ENCODE data around the gene ERICH3.

Gene ERICH3, protein sequence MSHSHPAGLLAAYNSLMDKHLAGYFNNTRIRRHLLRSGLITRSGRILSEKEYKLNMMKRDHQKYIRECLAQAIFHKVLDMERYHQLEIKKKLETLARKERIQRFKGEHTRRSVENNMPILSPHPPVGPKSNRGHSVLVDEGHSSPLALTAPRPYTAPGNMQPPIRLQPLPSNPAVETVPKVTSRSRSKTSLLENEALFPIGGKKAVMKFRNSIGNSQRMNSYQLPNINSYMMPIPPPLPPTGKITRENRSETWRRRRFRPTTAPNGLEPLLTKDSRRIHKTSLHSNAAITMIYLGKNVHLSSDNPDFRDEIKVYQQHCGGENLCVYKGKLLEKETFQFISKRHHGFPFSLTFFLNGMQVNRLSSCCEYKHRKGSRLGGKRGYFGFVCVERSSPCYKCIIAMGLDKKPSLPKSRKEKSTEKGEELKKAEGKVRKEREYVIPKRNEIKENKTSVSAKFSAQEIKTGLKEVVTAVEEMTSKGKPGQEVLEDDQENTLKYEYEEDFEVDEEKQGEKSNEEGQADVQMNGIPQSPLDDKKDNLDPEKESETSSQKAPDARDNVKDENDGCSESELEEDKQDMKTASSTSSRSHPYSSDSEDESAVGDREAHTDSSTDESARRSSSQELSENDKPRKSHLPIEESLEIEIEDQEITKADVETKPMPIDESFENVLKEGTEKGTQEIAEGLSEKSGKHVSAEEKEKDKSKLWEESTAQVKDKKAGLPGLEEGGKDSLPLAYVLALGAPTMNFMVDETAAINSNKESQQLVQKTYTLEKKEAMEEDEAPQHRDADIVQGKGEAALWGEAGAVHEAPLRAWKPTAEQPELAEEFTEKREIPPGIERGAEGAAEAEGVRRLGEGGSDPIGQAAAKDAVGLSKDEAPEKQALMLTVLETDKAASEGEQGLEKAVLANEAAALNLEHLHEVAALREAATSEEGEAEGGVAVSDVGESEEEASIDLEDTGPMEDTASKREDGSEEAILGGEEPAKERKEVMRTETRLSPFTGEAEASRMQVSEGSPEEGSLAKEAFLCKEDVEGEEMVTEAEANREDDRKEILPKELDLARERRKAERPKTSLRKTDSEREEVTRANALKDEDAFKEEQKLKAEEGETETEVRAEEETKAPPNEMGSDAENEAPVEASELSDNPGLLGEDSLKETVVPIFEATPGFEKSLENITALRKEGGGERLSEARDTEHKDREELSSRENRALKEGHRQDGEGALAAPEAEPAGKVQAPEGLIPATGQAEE (N-terminal part only)

DNA sequence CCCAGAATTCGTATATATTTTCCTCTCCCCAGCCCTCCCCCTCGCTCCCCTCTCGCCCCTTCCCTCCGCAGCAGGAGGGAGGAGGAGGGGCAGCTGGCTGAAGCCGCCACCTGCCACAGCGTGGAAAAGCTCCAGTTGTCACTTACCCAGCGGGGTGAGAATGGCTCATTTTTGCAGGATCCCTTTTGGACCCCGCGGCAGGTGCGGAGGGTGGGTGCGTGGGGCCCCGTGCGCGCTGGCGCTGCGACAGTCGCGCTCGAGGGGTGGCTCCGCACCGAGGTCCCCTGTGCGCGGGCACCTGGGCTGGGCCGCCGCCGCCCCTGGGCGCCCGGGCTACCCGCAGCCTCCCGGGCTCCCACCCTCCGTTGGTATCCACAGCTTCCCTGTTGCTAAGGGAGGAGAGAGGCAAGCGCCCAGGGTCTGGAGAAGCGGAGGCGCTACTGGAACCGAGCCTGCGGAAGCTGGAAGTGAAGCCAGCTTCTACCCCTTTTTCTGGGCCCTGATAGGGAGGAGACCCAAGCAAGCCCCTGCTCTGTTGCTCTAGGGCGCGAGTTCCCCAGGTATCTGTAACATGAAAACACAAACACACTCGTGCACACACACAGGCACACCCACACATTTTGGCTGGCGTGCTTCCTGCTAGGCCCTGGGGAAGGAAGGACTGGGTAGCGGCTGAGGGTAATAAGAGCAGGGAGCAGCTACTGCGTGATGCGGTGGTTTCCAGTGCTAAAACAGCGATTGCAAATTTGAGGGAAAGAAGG lies at the start of gene ERICH3:
Gene ERICH3, minus strand, starts transcription at position 442 of the 761 bp plus-strand sequence. Its CDS starts 273 bp downstream, at position 169.
- DNase-seq (ENCODE audit: low read depth) = no peak

DNA sequence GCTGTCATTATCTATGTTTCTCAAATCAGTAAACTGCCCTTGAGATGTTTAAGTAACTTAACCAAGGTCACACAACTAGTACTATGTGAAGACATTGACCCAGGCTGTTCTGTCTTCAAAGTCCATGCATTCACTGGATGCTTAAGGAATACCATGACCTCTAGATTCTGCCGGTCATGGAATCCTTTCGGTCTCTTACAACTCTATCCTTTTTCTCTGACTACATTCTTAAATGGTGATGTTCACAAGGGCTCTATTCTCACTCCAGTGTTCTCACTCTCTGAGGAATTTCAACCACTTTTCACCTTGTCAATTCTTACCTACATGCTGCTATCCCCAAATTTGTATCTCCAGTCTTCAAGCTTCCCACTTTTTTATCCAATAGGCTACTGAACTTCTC lies 44.0 kb upstream of the ERICH3 start:
- no peak for DNase-seq (ENCODE audit: low read depth)

DNA sequence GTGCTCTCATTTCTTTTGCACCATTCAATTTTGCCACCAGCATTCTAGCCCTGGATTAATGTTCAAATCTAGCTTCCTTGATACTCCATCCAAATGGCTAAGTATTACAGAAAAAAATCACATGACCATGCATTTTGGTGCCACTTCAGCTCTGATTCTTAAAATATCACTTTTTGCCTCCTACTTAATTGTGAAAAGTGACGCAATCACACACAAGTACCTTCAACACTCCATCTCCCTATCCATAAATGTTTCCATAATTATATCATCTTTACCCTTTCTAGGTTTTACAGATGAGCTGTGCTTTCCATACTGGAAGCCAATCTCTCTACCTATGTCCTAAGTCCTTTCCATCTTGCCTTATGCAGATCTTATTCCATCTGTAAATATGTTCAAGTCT lies 43.2 kb upstream of the ERICH3 start:
- no peak for DNase-seq (ENCODE audit: low read depth)

DNA sequence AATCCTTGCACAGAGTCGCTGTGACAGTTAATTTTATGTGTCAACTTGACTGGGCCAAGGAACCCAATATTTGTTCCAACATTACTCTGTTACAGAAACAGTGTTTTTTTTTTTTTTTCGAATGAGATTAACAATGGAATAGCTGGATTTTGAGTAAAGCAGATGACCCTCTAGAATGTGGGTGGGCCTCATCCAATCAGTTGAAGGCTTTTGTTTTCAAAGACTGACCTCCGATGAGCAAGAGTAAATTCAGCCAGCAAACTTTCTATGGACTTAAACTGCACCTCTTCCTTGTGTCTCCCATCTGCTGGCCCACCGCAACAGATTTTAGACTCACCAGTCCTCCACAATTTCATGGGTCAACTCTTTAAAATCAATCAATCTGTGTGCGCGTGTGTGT lies 42.2 kb upstream of the ERICH3 start:
- no peak for DNase-seq (ENCODE audit: low read depth)

DNA sequence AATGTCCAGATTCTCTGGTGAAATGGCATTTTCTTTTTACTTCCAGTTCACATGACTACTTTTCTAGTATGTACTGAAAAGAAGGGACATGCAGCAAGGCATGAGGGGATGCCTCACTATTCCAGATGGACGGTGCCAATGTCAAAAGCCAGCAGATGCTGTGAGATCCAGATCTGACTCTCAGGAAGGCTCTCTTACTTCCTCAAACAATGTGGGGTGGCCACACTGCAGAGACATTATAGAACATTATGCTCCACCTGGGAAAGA lies 41.6 kb upstream of the ERICH3 start:
- DNase-seq (ENCODE audit: low read depth) = no peak

DNA sequence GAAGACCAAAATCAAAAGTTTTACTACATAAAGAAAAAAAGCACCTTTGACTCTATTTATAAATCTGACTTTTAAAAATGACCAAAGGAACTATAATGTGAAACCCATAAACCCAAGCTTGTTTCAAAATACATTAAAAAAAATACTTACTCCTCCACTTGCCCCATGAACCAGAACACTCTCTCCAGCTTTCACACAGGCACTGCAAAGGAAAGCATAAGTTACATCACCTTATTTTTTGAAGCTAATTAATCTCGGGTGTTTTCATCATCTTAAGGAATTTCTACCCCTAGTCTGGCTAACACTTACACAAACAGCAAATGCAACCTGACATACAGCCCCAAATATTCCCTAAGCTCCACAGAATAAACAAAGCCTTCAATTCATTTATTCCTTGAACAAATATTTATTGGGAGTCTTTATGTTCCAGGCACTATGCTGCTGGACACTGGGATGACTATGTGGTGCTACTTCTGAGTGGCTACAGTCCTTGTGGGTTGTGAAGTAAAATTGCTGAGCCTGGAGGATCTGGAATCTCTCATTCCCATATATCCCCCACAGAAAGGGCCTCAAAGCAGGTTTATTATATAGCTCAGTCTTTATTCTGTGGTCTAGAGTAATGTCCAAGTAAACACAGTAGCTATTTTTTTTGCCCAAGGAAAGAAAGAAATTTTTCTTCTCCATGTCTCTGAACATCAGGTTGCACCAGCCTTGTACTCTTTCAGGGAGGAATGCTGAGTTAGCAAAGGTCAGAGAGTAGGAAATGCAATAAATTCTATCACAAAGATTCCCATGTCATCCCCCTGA lies 41.0 kb upstream of the ERICH3 start:
- DNase-seq (ENCODE audit: low read depth) = no peak

DNA sequence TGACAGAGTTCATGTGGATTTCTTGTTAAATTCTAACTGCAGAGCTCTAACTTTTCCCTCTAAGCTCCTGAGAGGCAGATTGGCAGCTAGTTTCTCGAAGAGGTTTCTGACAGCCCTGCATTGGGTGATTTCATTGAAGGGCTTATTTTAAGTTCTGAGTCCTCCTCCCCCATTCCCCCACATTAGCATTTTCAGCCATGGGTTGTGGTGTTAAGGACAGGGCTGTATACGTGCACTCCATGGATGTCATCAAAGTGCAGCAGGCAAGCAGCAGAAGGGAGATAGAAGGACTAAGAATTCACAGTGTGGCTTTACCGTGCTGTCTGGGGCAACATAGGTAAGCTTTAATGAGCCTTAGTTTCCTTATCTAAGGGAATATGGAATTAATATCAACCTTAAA lies 40.3 kb upstream of the ERICH3 start:
- no peak for DNase-seq (ENCODE audit: low read depth)

DNA sequence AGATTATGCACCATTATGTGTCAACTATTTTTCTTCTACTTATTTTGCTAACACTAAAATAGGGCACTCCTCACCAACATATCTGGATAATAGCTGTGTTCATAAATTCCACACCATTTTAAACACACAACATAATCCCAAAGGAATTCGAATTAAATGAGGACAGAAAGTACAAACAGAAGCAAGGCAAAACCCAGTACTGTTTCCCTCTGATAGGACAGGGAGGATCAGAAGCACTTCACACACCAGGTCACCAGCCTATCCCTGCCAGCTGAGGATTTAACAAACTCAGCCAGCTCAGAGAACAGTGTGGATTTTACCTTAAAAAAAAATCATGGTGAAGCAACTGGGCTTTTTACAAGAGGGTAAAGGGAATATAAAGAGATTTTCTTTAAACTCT lies 39.3 kb upstream of the ERICH3 start:
- no peak for DNase-seq (ENCODE audit: low read depth)

DNA sequence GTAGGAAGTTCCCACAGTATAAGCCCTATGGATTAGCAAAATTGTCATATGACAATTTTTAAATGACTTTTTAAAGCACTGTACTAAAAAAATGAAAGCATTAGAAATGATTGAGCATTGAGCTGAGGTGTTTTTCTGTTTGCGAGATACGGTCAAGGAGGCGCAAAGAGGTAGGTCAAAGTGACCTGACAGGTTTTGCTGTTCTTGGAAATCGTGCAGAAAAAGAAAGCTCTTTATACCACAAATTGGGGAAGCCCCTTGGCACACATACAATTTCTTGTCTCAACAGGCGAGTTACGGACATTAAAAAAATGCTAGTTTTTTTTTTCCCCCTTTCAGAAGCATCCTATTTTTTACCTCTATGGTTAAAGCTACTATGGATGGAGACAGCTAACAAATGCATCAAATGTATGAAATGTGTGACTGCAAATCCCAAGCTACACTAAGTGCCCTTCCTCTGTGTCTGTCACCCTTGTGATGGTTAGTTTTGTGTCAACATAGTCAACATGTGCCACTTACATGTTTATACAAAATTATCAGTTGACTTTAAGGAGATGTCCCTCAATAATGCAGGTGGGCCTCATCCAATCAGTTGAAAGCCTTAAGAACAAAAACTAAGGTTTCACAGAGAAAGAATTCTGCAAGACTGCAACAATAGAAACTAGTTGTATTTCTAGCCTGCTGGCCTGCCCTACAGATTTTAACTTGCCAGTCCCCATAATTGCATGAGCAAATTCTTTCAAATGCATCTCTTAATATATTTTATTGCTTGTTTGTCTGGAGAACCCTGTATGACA lies 30.0 kb upstream of the ERICH3 start:
- no peak for DNase-seq (ENCODE audit: low read depth)

DNA sequence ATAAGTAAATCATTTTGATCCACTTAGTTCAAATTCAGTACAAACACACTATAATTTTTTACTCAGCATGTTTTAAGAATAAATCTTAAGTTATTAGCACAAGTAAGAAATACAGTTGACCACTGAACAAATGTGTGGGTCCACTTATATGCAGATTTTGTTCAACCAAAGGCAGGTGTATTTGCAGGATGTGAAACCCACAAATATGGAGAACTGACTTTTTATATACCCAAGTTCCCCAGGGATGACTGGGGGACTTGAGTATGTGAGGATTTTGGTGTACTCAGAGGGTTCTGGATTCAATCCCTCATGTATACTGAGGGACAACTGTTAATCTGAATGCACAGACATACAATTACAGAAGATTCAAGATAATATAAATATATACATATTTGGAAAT lies 25.7 kb upstream of the ERICH3 start:
- DNase-seq (ENCODE audit: low read depth) = no peak

DNA sequence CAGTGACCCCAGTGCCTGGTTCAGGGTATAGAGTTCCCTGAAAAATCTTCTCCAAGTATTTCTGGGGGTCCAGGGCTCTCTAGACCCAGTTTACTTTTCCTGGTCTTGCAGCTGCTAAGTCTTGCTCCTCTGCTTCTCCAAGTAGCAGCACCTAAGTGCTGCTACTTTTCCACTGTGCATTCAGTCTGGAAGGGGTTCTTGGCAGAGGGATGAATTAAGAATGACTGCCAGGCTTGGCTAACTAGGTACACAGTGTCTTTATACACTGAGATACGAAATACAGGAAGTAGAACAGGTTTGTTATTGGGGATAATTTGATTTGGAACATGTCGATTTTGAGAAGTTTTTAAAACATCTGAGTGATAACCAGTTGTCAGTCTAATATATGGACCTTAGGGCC lies 24.2 kb upstream of the ERICH3 start:
- DNase-seq (ENCODE audit: low read depth) = no peak

DNA sequence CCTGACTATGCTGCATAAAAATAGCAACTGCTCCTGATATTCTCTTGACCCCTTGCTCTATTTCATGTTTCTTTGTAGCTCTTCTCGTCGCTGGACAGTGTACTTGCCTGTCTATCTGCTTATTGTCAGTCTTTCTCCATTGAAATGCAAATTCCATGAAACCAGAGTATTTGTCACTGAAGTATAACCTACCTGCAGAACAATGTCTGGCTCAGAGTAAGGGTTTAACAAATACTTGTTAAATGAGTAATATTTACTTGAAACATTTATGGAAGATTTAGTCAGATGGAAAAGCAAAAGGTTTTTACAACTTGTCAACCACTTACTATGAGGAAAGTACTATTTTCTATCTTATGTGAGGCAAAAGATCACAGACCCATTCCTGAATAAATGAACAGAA lies 19.9 kb upstream of the ERICH3 start:
- no peak for DNase-seq (ENCODE audit: low read depth)

DNA sequence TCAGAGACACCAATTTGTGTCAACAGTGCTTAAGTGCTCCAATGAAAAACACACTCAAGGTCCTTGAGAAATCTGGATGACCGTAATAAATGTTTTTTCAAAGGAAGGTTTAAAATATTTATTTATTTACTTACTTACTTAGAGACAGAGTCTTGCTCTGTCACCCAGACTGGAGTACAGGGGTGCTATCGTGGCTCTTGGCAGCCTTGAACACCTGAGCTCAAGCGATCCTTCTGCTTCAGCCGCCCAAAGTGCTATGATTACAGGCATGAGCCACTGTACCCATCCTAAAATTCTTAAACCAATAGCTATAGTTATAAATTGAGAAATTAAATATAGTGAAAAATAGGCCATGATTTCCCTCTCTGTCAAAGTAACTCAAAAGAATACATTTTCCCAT lies 17.3 kb upstream of the ERICH3 start:
- DNase-seq (ENCODE audit: low read depth) = no peak

DNA sequence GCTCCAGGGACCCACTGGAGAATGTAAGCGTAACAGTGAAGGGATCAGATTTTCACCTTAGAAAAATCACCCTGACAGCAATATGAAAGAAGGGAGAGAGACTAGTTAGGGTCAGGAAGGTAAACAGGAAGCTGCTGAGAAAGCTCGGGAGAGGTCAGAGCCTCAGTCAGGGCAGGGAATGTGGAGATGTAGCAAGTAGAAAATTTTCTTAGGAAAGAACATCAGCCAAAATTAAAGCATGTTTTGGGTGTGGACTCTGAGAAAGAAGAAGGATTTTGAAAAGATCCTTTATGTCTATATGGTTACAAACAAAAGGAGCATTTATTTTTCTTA lies 16.7 kb upstream of the ERICH3 start:
- no peak for DNase-seq (ENCODE audit: low read depth)

DNA sequence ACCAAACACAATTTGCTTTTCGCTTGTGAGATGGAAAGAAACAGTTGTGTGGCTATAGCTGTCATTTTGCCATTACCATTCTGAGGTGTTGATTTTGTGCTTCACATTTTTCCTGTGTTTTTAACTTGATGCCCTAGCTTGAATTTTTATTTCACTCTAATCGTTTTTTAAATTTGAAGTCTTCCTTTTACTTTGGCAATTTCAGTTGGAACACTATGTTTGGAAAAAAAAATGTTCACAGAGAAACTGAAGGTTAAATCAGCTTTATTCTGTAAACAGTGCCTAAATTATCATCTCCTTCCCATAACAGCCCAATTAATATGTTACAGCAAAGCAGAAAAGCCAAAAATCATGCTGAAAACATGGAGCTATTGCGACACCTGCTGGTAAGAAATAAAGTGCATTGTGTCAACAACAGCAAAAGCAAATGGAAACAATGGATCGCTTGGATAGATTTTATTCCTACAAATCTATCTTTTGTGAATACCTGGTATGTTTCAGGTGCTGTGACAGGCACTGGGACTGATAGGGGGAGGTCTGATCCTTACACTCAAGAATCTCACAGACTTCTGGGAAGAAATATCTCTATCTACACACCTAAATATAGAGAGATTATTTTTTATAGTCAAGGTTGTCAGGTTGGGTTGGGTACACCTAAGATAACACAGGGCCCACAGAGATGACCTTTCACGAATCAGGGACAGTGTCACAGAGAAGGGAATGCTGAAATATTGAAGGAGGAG lies 16.2 kb upstream of the ERICH3 start:
- DNase-seq (ENCODE audit: low read depth) = peak; percentile 46

DNA sequence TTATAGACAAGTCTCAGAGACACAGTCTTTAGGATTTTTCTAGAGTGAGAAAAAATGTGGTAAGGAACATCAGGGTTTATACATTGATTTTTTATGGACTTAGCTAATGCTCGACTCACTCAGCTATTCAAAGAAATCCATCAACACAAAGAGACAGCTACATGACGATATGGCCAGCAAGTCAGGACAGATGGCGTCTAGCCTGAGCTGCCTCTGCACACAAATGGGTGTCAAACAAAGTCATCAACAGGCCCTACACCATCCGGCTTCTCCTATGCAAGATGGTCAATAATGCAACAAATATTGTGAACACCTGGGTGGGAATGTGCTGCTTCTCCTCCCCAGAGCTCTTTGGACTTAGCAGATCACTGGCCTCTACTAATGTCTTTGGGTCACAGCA lies 13.3 kb upstream of the ERICH3 start:
- DNase-seq (ENCODE audit: low read depth) = no peak

DNA sequence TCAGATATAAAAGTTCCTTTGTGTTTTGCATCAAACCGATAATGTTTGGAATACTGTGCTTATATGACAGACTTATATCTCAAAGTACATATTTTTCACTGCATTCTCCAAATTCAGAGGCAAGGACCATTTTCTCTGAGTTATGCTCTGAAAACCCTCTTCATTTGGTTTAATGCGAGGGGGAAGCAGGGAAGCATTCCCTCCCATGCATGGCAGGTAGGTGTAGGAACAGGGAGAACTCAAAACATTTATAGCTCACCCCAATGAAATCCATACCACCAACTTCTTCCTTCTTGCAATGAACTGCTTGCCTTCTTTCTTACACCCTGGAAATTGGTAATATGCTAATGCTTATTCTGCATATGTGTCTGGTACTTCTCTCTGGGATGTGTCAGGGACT lies 10.7 kb upstream of the ERICH3 start:
- DNase-seq (ENCODE audit: low read depth) = no peak

DNA sequence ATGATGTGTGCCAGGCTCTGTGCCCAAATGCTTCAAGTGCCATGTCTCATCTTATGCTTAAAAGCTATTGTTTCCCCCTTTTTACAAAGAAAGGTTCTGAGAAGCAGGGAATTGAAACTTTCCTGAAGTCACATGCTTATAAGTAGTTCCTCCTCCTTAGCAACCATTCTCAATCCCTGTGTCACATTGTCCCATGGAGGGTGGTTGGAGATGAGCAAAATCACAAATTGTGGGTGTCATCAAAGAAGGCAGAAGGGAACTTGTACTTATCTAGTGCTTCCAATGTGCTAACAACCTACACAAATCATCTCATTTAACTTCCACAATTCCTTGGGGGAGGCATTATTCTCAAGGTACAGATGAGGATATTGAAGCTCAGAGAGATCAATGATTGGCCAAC lies 10.1 kb upstream of the ERICH3 start:
- no peak for DNase-seq (ENCODE audit: low read depth)

DNA sequence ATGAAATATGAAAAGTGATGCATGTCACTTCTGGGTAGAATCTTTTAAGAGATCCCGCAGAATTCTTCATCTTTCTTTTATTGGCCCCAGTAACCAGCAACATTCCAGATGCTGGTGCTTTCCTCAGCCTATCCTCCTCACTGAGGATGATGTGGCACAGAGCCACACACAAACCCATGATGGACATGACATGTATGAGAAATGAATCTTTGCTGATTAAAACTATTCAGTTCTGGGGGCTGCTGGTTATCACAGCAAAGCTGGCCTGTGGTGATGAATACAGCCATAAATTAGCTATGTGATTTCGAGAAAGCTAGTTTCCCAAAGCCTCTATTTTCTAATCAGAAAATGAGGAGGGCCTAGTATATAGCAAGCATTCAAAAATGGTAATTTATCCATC lies 8.3 kb upstream of the ERICH3 start:
- DNase-seq (ENCODE audit: low read depth) = no peak

DNA sequence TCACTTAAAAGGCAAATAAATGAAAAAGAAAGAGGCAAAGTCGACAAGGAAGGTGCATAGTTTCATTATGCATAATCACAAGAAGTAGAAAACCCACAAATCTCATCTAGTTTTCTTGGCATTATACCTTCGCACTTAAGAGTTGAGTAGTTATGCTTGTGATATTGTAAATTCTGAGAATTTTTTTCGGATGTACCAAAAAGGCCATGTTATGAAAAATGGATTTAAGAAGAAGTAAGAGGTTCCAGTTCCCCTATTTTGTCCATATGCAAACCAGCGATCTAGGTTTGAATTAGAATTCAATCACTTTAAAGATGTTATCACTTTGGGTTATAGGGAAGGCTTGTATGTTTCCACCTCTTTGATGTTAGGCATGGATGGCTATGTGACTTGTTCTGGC lies 7.9 kb upstream of the ERICH3 start:
- no peak for DNase-seq (ENCODE audit: low read depth)
